Stimulated activated naive CD8-positive, alpha-beta T cell treated with anti-CD3 and anti-CD28 coated beads, Interleukin-15, Interleukin-2, amounts not matched to agents 100 U/mL and 50 U/mL, for 24 hours (primary cell): Measurements from ENCODE around the gene ZNF573.
"Not testable (repeated sequence)": the region's sequence is repeated elsewhere in the genome, so short reads cannot be mapped to it uniquely, and the experiment has no call there.

ENCODE experiments used
- ATAC-seq: fragments of 150-1000 bp; cut with Tn5 transposase; one replicate; pipeline ENCODE4 v1.10.0; 2021
- DNase-seq: peaks from one replicate; pipeline ENCODE4 v3.0.0; 2021

Gene ZNF573

GRCh38 chr19:37779127-37780005 lies at the start of gene ZNF573:
TSS of gene ZNF573 (minus strand) at chr19:37779586. CDS start at chr19:37773729, 5,857 bp downstream.
- ATAC-seq (peak; percentile 90), DNase-seq (peak; percentile 80)

- no peak for ATAC-seq
Observed at GRCh38 chr19:37817180-37817981, 38.0 kb upstream of the ZNF573 start.

GRCh38 chr19:37815611-37816010 lies 36.2 kb upstream of the ZNF573 start:
- not testable (repeated sequence) for DNase-seq

More at GRCh38 chr19:37817180-37817981, 38.0 kb upstream of the ZNF573 start:
- peak; percentile 30 for DNase-seq

GRCh38 chr19:37813340-37813739 lies 34.0 kb upstream of the ZNF573 start:
- ATAC-seq, result no peak

More at GRCh38 chr19:37815611-37816010, 36.2 kb upstream of the ZNF573 start:
- not testable (repeated sequence) for ATAC-seq

GRCh38 chr19:37809366-37809765 lies 30.0 kb upstream of the ZNF573 start:
- ATAC-seq (no peak), DNase-seq (no peak)

More at GRCh38 chr19:37813340-37813739, 34.0 kb upstream of the ZNF573 start:
- no peak for DNase-seq

- DNase-seq, result no peak
- ATAC-seq, result no peak
Observed at GRCh38 chr19:37803249-37803840, 24.0 kb upstream of the ZNF573 start.

GRCh38 chr19:37790244-37790925 lies 11.0 kb upstream of the ZNF573 start:
- ATAC-seq, result no peak
- no peak for DNase-seq

GRCh38 chr19:37778613-37779126 lies 716 bp downstream of the ZNF573 start:
- DNase-seq (no peak), ATAC-seq (no peak)

- DNase-seq, result no peak
- no peak for ATAC-seq
Observed at GRCh38 chr19:37770985-37771384, 8.4 kb downstream of the ZNF573 start.

GRCh38 chr19:37763488-37763887 lies 15.9 kb downstream of the ZNF573 start:
- DNase-seq, result no peak
- ATAC-seq, result no peak

- ATAC-seq, DNase-seq: not testable (repeated sequence)
Observed at GRCh38 chr19:37757683-37758082, 21.7 kb downstream of the ZNF573 start.

GRCh38 chr19:37738371-37738770 lies 41.0 kb downstream of the ZNF573 start:
- no peak for ATAC-seq
- no peak for DNase-seq

GRCh38 chr19:37725181-37725580 lies 54.2 kb downstream of the ZNF573 start:
- ATAC-seq (no peak), DNase-seq (no peak)

- DNase-seq (no peak), ATAC-seq (no peak)
Observed at GRCh38 chr19:37719927-37720265, 59.5 kb downstream of the ZNF573 start.

GRCh38 chr19:37719111-37719926 lies 60.1 kb downstream of the ZNF573 start, which contains the start of gene ZNF607:
TSS of gene ZNF607 (minus strand) at chr19:37719761. CDS start at chr19:37711618, 8,143 bp downstream.
- DNase-seq (peak; percentile 89), ATAC-seq (peak; percentile 97)

- ATAC-seq (no peak), DNase-seq (no peak)
Observed at GRCh38 chr19:37718304-37718703, 61.1 kb downstream of the ZNF573 start.

- ATAC-seq (no peak), DNase-seq (no peak)
Observed at GRCh38 chr19:37716140-37716539, 63.2 kb downstream of the ZNF573 start.

GRCh38 chr19:37706052-37706605 lies 73.3 kb downstream of the ZNF573 start:
- ATAC-seq (no peak), DNase-seq (no peak)

- ATAC-seq (no peak), DNase-seq (no peak)
Observed at GRCh38 chr19:37699057-37699456, 80.3 kb downstream of the ZNF573 start.

- DNase-seq, result no peak
Observed at GRCh38 chr19:37698216-37698615, 81.2 kb downstream of the ZNF573 start.

More at GRCh38 chr19:37698216-37698615, 81.2 kb downstream of the ZNF573 start:
- no peak for ATAC-seq
